Hepatocyte (in vitro differentiated cells): ENCODE data around the gene WDFY4.

ENCODE experiments used
- EZH2 ChIP-seq: fragments of 200-600 bp; sonication (generic); IDR thresholded peaks from 2 replicates; pipeline ENCODE4 v1.6.1; 2016; ENCODE audit warnings: antibody characterized with exemption, mild to moderate bottlenecking, borderline replicate concordance
- EZH2phosphoT487 ChIP-seq: fragments of 200-600 bp; sonication (generic); IDR thresholded peaks from one replicate; pipeline ENCODE4 v1.6.1; 2018; ENCODE audit warnings: antibody characterized with exemption, mild to moderate bottlenecking, low read depth, moderate library complexity; ENCODE audit not compliant: unreplicated experiment, severe bottlenecking
- TF ChIP-seq, protein P1 (sequence below): fragments of 200-600 bp; sonication (generic); IDR thresholded peaks from 2 replicates; pipeline ENCODE4 v1.5.1; 2016; ENCODE audit warnings: antibody characterized with exemption, mild to moderate bottlenecking; ENCODE audit not compliant: poor library complexity

DNA sequence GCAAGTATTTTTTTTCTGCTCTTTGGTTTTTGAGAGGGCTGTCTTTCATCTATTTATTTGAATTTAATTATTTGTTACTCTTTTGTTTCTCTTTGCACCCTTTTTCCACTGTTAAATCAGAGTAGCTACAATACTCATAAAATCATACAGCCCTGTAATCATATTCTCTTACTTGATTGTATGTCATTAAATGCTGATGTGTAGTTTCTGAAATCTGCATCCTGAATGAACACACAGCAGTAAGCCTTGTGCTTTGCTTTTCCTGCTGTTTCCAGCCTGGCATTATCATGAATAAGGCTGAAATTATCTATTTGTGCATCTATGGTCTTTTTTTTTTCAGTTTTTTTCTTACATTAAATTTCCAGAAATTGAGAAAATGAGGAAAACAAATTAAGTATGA lies 250.9 kb downstream of the WDFY4 start:
- TF ChIP-seq, protein P1, sequence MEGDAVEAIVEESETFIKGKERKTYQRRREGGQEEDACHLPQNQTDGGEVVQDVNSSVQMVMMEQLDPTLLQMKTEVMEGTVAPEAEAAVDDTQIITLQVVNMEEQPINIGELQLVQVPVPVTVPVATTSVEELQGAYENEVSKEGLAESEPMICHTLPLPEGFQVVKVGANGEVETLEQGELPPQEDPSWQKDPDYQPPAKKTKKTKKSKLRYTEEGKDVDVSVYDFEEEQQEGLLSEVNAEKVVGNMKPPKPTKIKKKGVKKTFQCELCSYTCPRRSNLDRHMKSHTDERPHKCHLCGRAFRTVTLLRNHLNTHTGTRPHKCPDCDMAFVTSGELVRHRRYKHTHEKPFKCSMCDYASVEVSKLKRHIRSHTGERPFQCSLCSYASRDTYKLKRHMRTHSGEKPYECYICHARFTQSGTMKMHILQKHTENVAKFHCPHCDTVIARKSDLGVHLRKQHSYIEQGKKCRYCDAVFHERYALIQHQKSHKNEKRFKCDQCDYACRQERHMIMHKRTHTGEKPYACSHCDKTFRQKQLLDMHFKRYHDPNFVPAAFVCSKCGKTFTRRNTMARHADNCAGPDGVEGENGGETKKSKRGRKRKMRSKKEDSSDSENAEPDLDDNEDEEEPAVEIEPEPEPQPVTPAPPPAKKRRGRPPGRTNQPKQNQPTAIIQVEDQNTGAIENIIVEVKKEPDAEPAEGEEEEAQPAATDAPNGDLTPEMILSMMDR: no peak
- TF ChIP-seq EZH2phosphoT487: no peak
- no peak for TF ChIP-seq EZH2
